Urinary bladder (tissue), 4 donors: Measurements from ENCODE around the gene MRPS7. TPM values are rescaled to one million over a fixed set of nuclear protein-coding genes. Genes with fewer than 3 reads are reported as not detected.
"Not testable (repeated sequence)": the region's sequence is repeated elsewhere in the genome, so short reads cannot be mapped to it uniquely, and the experiment has no call there.

Experiments used
- DNase-seq: peaks from one replicate; pipeline ENCODE4 v3.0.0-alpha.2; 2015; ENCODE audit errors: extremely low spot score
- H3K27ac ChIP-seq: one replicate; pipeline ENCODE4 v1.5.1; 2013; ENCODE audit warnings: low read depth, mild to moderate bottlenecking, moderate library complexity
- H3K36me3 ChIP-seq: one replicate; pipeline ENCODE4 v1.6.1; 2013; ENCODE audit warnings: mild to moderate bottlenecking, moderate library complexity; ENCODE audit not compliant: insufficient read depth
- H3K4me1 ChIP-seq: one replicate; pipeline ENCODE4 v1.6.1; 2013; ENCODE audit warnings: mild to moderate bottlenecking, moderate library complexity; ENCODE audit not compliant: insufficient read depth
- H3K4me3 ChIP-seq: one replicate; pipeline ENCODE4 v1.5.1; 2013; ENCODE audit warnings: low read depth, low read length
- WGBS: extraction: QIAGEN DNeasy Blood & Tissue Kit; methylation state at CpG from one replicate; pipeline ENCODE4 v1.1.7; 2013; 5-methylcytosine and 5-hydroxymethylcytosine counted together
- polyA plus RNA-seq: library from polyadenylated mRNA; stranded (reverse); fragments of 200-250 nt; gene quantifications from one replicate; pipeline ENCODE4 v1.2.3, GENCODE V29; 2013
- total RNA-seq: library from RNA; depleted of rRNA; stranded (reverse); fragments of >200 nt; gene quantifications from one replicate; pipeline ENCODE4 v1.2.3, GENCODE V29; 2014
- donor health status: healthy with polysubstance abuse.
- donor health status: healthy.

The MRPS7 gene
- total and polyA plus RNA-seq, 2 donors, result 27.0 to 51.8 TPM

- no peak for DNase-seq
- Histone ChIP-seq H3K4me1 (no peaks in the 10 kb centered on the region), H3K36me3 (no peaks in the 10 kb centered on the region), H3K27ac (peak overlapping the region; percentile 31), H3K4me3 (peak overlapping the region; percentile 80)
- under 1% methylated on average over 74 of the region's 74 CpGs for WGBS
These were observed 9.7 kb downstream of the MRPS7 start for GRCh38 chr17:75271233-75271954.

- no peak overlapping the region for H3K27ac ChIP-seq
- no peak for DNase-seq
- no peaks in the 10 kb centered on the region for H3K36me3 ChIP-seq
- H3K4me1 ChIP-seq, result no peaks in the 10 kb centered on the region
- H3K4me3 ChIP-seq, result peak overlapping the region; percentile 80
- 46% methylated on average over 24 of the region's 24 CpGs for WGBS
These were observed 10.5 kb downstream of the MRPS7 start for GRCh38 chr17:75271955-75272847.

GRCh38 chr17:75272848-75273184, 11.1 kb downstream of the MRPS7 start:
- no peak for DNase-seq
- Histone ChIP-seq H3K4me1 (no peaks in the 10 kb centered on the region), H3K27ac (no peak overlapping the region), H3K4me3 (no peak overlapping the region), H3K36me3 (no peaks in the 10 kb centered on the region)
- WGBS, result 54% methylated on average over 3 of the region's 3 CpGs

GRCh38 chr17:75273977-75274708, 12.5 kb downstream of the MRPS7 start:
- 66% methylated on average over 7 of the region's 7 CpGs for WGBS
- Histone ChIP-seq H3K36me3 (no peaks in the 10 kb centered on the region), H3K4me1 (no peaks in the 10 kb centered on the region), H3K4me3 (no peak overlapping the region), H3K27ac (no peak overlapping the region)
- DNase-seq, result no peak

GRCh38 chr17:75277664-75278071, 16.0 kb downstream of the MRPS7 start:
- Histone ChIP-seq H3K4me3 (no peak overlapping the region), H3K4me1 (no peaks in the 10 kb centered on the region), H3K27ac (no peak overlapping the region), H3K36me3 (no peaks in the 10 kb centered on the region)
- 77% methylated on average over 6 of the region's 6 CpGs for WGBS
- no peak for DNase-seq

- 94% methylated on average over 4 of the region's 4 CpGs for WGBS
- H3K36me3 ChIP-seq, H3K4me1 ChIP-seq, H3K4me3 ChIP-seq, DNase-seq, H3K27ac ChIP-seq: not testable (repeated sequence)
These were observed 18.5 kb downstream of the MRPS7 start for GRCh38 chr17:75280189-75280588.

- no peak for DNase-seq
- Histone ChIP-seq H3K36me3 (no peaks in the 10 kb centered on the region), H3K4me1 (no peaks in the 10 kb centered on the region), H3K27ac (no peak overlapping the region), H3K4me3 (no peak overlapping the region)
- WGBS, result 91% methylated on average over 6 of the region's 6 CpGs
These were observed 23.4 kb downstream of the MRPS7 start for GRCh38 chr17:75285123-75285522.

- Histone ChIP-seq H3K4me1 (no peaks in the 10 kb centered on the region), H3K27ac (no peak overlapping the region), H3K36me3 (no peaks in the 10 kb centered on the region), H3K4me3 (no peak overlapping the region)
- no peak for DNase-seq
- WGBS, result 74% methylated on average over 9 of the region's 9 CpGs
These were observed 25.5 kb downstream of the MRPS7 start for GRCh38 chr17:75287221-75287620.

GRCh38 chr17:75288359-75288758, 26.7 kb downstream of the MRPS7 start:
- DNase-seq, result no peak
- Histone ChIP-seq H3K36me3 (no peaks in the 10 kb centered on the region), H3K4me1 (no peaks in the 10 kb centered on the region), H3K4me3 (peak overlapping the region; percentile 52), H3K27ac (no peak overlapping the region)
- WGBS, result 35% methylated on average over 2 of the region's 2 CpGs

GRCh38 chr17:75288770-75289114, 27.1 kb downstream of the MRPS7 start:
- no peaks in the 10 kb centered on the region for H3K36me3 ChIP-seq
- H3K4me1 ChIP-seq, result no peaks in the 10 kb centered on the region
- DNase-seq, result no peak
- H3K4me3 ChIP-seq, result peak overlapping the region; percentile 52
- under 1% methylated on average over 14 of the region's 14 CpGs for WGBS
- H3K27ac ChIP-seq, result peak overlapping the region; percentile 53

- Histone ChIP-seq H3K4me1 (no peaks in the 10 kb centered on the region), H3K36me3 (no peaks in the 10 kb centered on the region), H3K27ac (peak within 1 kb of the TSS; percentile 89), H3K4me3 (peak within 1 kb of the TSS; percentile 52)
- peak; percentile 95 for DNase-seq
- WGBS, result under 1% methylated on average over 65 of the region's 65 CpGs
These were observed 27.6 kb downstream of the MRPS7 start, which contains the start of gene SLC25A19 for GRCh38 chr17:75289115-75289831. SLC25A19 (minus strand) TSS chr17:75289433; CDS start chr17:75286764, 2,669 bp downstream.

- H3K4me3 ChIP-seq, result peak overlapping the region; percentile 51
- H3K27ac ChIP-seq, result peak overlapping the region; percentile 89
- H3K4me1 ChIP-seq, result no peaks in the 10 kb centered on the region
- H3K36me3 ChIP-seq, result no peaks in the 10 kb centered on the region
- 1% methylated on average over 26 of the region's 26 CpGs for WGBS
- DNase-seq, result no peak
These were observed 28.2 kb downstream of the MRPS7 start for GRCh38 chr17:75289832-75290337.
